Activated CD4-positive, alpha-beta T cell treated with anti-CD3 and anti-CD28 coated beads, Interleukin-2, amount 50 U/mL, for 4 hours (primary cell): ENCODE data around the gene ADM2.

Experiments used
- DNase-seq, 2 experiments: peaks; one replicate each; pipeline ENCODE4 v3.0.0-alpha.2; 2020

ADM2 gene

GRCh38 chr22:50445880-50446707 is 35.2 kb upstream of the ADM2 start:
- DNase-seq = no peak

- DNase-seq = no peak
Measured at GRCh38 chr22:50446708-50447575, 34.4 kb upstream of the ADM2 start.

DNA sequence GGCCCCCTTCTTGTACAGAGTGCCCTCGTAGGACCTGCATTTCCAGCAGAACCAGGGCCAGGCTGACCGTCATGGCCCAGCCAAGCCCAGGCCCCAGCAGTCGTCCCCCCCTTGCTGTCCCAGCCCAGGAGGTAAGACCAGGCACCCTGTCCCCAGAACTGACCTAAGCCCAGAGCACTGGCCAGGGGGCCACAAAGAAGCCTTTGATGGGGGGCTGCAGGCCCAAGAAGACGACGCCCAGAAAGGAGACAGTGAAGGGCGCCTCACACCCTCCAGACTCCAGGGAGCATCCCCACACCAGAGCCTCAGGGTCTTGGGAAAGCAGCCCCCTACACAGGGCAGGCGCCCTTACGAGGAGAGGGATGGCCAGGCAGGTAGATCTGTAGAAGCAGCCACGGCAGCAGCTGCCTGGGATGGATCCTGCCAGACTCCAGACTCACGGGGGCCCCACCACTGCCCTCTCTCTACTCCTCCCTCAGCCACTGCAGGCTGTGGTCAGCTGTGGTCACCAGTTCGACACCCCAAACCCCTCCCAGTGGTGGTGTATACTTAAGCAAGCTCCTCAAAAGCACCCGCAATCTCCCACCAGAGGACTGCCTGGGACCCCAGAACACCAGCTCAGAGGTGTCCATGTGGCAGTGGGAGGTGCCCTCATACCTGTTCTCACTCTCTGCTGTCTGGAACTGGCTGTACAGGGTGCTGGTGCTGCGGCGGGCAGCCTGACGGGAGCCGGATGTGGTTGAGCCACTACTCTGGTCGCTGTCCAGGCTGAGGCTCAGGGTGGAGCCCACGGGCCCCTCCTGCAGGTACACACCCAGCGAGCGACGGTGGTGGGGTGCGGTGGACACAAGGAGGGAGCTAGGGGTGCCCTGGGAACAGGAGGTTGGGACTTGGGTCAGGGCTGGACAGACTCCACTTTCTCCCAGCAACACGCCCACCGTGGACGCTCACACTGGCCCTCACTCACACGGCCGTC is 33.5 kb upstream of the ADM2 start:
- DNase-seq = no peak

- no peak for DNase-seq
Measured at GRCh38 chr22:50452649-50453048, 28.7 kb upstream of the ADM2 start.

GRCh38 chr22:50454556-50455075 is 26.7 kb upstream of the ADM2 start:
- DNase-seq = no peak

DNA sequence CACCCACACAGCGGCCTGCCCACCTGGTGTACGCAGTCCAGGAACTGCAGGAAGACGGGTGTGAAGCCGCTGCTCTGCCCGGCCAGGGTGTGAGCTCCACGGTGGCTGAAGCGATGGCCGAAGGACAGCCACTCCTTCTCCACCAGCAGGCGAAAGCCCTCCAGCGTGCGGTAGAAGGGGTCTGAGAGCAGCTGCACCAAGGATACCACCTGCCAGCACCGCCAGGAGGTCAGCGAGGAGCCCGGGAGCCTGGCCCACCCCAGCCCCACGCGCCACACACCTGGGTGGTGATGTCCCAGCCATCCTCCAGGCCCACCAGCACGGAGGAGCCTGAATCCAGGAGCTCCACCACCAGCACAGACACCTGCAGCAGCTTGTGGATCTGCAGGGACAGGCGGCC is 26.1 kb upstream of the ADM2 start:
- no peak for DNase-seq

GRCh38 chr22:50456026-50456425 is 25.3 kb upstream of the ADM2 start:
- DNase-seq = no peak

DNA sequence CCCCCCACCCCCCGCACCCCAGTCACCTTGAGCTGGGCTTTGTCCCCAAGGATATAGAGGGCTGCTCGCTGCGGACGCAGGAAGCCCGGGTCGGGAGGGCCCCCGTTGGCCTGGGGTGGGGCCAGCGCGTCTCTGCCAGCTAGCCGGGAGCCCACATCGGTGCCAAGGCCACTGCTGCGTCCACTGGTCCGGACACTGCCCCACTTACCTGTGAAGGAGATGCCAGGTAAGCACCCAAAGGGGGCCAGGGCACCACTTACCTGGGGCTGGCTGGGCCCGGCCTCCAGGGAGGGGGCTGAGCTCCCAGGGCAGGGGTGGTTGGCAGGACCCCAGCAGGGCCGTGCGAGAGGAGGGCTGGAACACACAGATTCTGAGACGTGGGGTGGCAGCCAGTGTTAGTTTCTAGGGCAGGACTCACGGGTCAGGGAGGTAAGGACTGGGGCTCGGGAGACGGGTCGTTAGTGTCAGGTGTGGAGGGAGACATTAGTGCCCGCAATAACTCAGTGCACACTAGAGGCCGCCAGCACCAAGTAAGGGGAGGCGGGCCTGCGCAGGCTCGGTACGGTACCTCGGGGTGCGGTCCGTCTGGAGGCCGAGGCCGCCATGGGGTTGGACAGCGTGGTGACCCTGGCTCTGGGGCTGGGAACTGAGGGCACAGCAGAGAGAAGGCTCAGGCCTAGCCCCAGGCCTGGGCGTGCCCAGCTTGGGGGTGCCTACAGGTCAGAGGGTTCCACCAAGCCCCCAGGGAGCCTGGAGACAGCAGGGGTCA is 24.7 kb upstream of the ADM2 start:
- no peak for DNase-seq

- DNase-seq = no peak
Measured at GRCh38 chr22:50459016-50459415, 22.3 kb upstream of the ADM2 start.

DNA sequence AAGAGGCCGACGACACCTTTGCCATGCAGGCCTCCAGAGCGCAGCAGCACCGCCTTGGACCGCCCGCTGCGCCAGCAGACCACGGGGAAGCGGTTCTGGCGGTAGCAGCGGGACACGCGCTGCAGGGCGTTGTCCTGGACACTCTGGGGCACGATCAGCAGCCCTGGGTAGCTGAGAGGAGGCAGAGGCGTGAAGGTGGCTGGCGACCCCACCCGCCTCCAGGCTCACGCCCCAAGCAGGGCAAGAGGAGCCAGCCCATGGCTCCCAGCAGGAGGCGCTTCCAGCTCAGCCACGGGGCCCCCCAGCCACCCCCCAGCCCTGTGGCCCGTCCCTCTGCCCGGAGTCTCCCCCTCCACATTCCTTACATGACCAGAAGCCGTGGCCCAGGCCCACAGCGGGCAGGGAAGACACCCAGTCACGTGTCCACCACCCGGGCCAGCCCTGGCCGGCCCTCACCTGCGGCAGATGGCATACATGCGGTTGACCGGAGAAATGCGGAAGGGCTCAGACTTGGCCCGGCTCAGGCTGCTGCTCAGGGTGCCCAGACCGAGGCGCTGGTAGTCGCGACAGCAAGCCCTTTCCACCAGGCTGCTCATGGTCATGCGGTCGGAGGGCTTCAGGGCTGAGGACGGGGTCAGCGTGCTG is 21.7 kb upstream of the ADM2 start:
- DNase-seq = no peak

GRCh38 chr22:50460938-50461337 is 20.4 kb upstream of the ADM2 start:
- DNase-seq = no peak

DNA sequence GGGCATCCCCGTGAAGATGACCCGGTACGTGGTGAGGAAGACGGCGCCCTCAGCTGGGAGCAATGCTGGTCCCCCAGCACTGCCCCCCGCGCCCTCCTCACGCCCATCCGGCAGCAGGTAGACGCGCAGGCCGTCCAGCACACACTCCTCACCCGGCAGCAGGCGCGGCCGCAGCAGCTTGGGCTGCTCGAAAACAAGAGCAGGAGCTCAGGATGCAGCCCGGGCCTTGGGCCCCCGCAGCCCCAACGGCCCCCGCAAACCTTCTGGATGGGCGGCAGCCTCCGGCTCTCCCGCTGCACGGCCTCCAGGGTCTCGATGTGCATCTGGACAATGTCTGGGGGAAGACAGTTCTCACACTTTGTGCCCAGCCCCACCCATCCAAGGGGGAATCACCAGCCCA is 19.8 kb upstream of the ADM2 start:
- DNase-seq = no peak

GRCh38 chr22:50461979-50462540 is 19.3 kb upstream of the ADM2 start:
- no peak for DNase-seq

DNA sequence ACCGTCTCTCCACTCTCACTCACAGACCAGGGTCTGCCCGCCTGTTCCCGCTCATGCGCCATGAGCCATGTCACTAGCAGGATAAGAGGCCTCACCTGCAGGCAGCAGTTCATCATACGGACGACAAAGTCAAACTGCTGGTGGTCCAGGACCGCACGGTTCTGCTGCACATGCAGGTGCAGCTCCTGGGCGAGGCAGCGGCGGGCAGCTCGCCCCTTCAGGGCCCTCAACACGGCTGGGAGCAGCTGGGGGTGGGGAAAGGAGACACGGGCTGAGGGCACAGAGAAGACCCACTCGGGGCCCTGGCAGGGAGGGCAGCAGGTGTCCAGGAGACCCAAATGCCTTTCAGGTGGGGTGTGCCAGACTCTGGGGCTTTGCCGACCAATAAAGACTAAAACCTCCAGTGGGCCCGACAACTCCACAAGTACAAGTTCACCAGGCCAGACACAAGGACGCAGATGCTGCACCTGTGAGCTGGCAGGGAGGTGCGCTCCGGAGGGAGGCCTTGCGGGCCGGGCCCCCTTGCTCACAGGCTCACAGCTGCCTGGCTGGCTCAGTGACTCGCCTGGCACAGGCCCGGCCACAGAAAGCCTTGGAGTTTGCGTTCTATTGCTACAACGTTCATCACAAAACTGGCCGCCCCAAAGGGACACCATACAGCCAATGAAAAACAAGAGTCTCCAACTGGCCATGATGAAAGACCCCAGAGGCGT is 18.0 kb upstream of the ADM2 start:
- no peak for DNase-seq

- DNase-seq = no peak
Measured at GRCh38 chr22:50464451-50464850, 16.9 kb upstream of the ADM2 start.

DNA sequence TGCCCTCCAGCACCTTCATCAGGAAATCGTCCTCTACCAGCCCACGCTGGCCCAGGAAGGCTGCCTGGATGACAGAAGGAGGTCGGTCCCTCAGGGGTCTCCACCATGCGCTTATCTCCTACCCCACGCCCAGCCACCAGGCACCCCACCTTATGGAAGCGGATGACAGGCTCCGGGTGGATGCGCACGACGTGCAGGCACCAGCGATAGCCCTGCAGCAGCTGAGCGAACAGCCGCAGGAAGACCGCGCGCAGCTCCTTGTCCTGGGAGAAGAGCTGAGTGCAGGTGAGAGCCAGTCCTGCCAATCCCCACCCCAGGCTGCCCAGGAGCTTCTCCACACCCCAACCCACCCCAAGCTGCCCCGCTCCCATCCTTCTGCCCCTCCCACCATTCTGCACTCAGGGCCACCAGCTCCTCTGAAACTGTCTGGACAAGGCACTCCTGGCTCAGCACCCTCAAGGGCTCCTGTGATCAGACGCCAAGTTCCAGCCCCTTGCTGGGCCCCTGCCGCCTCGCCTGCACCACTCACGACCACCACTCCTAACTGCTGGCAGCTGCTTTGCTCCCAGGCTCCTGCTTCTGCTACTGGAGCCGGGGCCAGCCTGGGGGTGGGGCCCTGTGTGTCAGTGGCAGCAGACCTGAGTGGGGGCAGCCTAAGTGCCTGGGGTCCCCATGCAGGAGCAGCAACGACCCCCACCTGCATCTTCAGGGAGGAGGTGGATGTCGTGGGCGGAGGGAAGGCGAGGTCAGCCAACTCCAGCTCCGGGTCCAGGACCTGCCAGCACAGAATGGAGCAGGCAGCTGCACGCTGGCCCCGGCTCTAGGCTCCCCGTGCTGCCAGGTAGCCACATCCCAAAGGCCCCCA is 16.0 kb upstream of the ADM2 start:
- DNase-seq = no peak

GRCh38 chr22:50467341-50467740 is 14.0 kb upstream of the ADM2 start:
- DNase-seq = no peak

DNA sequence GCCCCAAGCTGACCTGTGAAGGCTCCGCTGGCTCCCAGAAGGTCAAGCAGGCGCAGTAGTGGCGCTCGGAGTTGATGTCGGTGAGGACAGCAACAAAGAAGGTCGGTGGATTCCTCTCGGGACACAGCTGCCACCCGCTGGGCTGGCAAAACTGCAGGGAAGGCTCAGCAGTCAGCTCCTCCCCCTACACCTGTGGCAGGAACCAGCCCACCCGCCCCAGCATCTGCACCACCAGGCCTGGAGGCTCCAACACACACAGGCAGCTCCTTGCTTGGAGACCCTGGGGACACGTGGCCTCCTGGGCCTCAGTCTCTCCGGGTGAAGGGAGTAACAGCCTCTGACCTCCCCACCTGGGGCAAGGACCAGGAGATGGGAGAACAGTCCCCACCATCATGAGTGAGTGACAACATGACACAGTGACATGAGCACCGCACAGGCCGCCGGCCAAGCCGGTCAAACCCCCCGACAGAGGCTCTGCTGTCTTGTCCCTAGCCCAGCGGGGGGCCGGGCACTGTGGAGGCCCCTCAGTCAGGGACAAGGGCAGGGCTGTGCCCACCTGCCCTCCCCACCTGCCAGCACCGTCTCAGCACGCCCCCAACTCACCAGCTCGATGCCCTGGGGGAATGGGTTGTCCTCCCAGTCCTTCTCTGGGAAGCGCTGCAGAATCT is 13.4 kb upstream of the ADM2 start:
- DNase-seq = no peak

- no peak for DNase-seq
Measured at GRCh38 chr22:50468626-50469025, 12.7 kb upstream of the ADM2 start.
